Upper lobe of left lung (tissue), 4 donors: ENCODE measurements around the gene GIGYF1.
"Not testable (repeated sequence)": the region's sequence is repeated elsewhere in the genome, so short reads cannot be mapped to it uniquely, and the experiment has no call there.

Source experiments
- CTCF ChIP-seq, 6 experiments: fragments of 450-650 bp in 4 of 6; fragments of 200-600 bp in 2 of 6; sonication (generic) in 2 of 6; IDR thresholded peaks; one replicate each; pipeline ENCODE4 v1.5.1; 2016 to 2019; ENCODE audit warnings: antibody characterized with exemption in 6 of 6
- EP300 ChIP-seq, 4 donors: sonication (generic); formaldehyde crosslinking; IDR thresholded peaks; one replicate each; pipeline ENCODE4 v1.5.1; 2017; ENCODE audit warnings: antibody characterized with exemption in 4 of 4, control low read depth in 2 of 4
- POLR2A ChIP-seq, 4 donors: fragments of 450-650 bp; IDR thresholded peaks; one replicate each; pipeline ENCODE4 v1.5.1; 2016 to 2017; ENCODE audit warnings: antibody characterized with exemption in 4 of 4, mild to moderate bottlenecking in 2 of 4
- POLR2AphosphoS5 ChIP-seq, 2 donors: sonication (generic); formaldehyde crosslinking; IDR thresholded peaks; one replicate each; pipeline ENCODE4 v1.5.1; 2017; ENCODE audit warnings: antibody characterized with exemption in 2 of 2

GRCh38 chr7:100662194-100662776 lies 31.8 kb downstream of the GIGYF1 start:
- not testable (repeated sequence) for TF ChIP-seq CTCF, EP300, POLR2AphosphoS5, POLR2A (IDR thresholded peaks at IDR 0.05)
